Endodermal cell (in vitro differentiated cells): Measurements from ENCODE around the gene NOXA1. TPM values are rescaled to one million over a fixed set of nuclear protein-coding genes. Genes with fewer than 3 reads are reported as not detected.

Experiments used
- DNase-seq: peaks from one replicate; pipeline ENCODE4 v3.0.0-alpha.2; 2017
- H3K27ac ChIP-seq: 2 replicates; pipeline ENCODE4 v1.5.1; 2013; ENCODE audit warnings: mild to moderate bottlenecking, low read depth, low read length, moderate library complexity
- H3K27me3 ChIP-seq: 2 replicates; pipeline ENCODE4 v1.6.1; 2013; ENCODE audit warnings: mild to moderate bottlenecking, low read length, moderate library complexity; ENCODE audit not compliant: insufficient read depth, control insufficient read depth, poor library complexity, severe bottlenecking
- H3K36me3 ChIP-seq: 2 replicates; pipeline ENCODE4 v1.7.0; 2013; ENCODE audit warnings: mild to moderate bottlenecking, low read length, moderate library complexity; ENCODE audit not compliant: control insufficient read depth, insufficient read depth
- H3K4me1 ChIP-seq: one replicate; pipeline ENCODE4 v1.7.0; 2013; ENCODE audit warnings: low read length; ENCODE audit not compliant: control insufficient read depth, insufficient read depth
- H3K4me3 ChIP-seq: 2 replicates; pipeline ENCODE4 v1.5.1; 2013; ENCODE audit warnings: mild to moderate bottlenecking, low read length, moderate library complexity
- H3K9ac ChIP-seq: 2 replicates; pipeline ENCODE4 v1.6.1; 2013; ENCODE audit warnings: mild to moderate bottlenecking, low read length, moderate library complexity; ENCODE audit not compliant: poor library complexity, severe bottlenecking; ENCODE audit errors: extremely low read depth
- H3K9me3 ChIP-seq: 2 replicates; pipeline ENCODE4 v1.6.1; 2013; ENCODE audit warnings: mild to moderate bottlenecking, low read length, moderate library complexity; ENCODE audit not compliant: control insufficient read depth
- H3K27ac Mint-ChIP-seq: 2 replicates; pipeline ENCODE4 v1.8.0; 2020; ENCODE audit warnings: mixed read lengths
- H3K27me3 Mint-ChIP-seq: 2 replicates; pipeline ENCODE4 v1.8.0; 2021; ENCODE audit warnings: mild to moderate bottlenecking, mixed read lengths; ENCODE audit not compliant: insufficient read depth
- H3K36me3 Mint-ChIP-seq: 2 replicates; pipeline ENCODE4 v1.8.0; 2020; ENCODE audit warnings: low read depth, mixed read lengths
- H3K4me1 Mint-ChIP-seq: 2 replicates; pipeline ENCODE4 v1.8.0; 2020; ENCODE audit warnings: mixed read lengths
- H3K4me3 Mint-ChIP-seq: 2 replicates; pipeline ENCODE4 v1.8.0; 2020; ENCODE audit warnings: mild to moderate bottlenecking, moderate library complexity, mixed read lengths
- H3K9me3 Mint-ChIP-seq: 2 replicates; pipeline ENCODE4 v1.8.0; 2020; ENCODE audit warnings: mild to moderate bottlenecking, mixed read lengths
- WGBS, 2 experiments: methylation state at CpG; one replicate each; pipeline versions ENCODE4 v1.1.5 to v1.1.7; 2013; ENCODE audit warnings: missing lambda C conversion rate in 2 of 2, mixed read lengths in 1 of 2; ENCODE audit not compliant: insufficient coverage in 1 of 2, insufficient read length in 1 of 2; 5-methylcytosine and 5-hydroxymethylcytosine counted together
- total RNA-seq, 2 donors: library from RNA; stranded (reverse); fragmentation: NEBNext Ultra II Directional in 1 of 2; extraction: Animal tissue kit (Norgen Biotek cat#: 25700) in 1 of 2; gene quantifications; 2 replicates in 1 of 2; 3 replicates in 1 of 2; pipeline ENCODE4 v1.2.1, GENCODE V29; 2021
- TF ChIP-seq, protein P1 (sequence below): fragments of 200-600 bp; sonication (generic); conservative IDR thresholded peaks from 2 replicates; pipeline ENCODE4 v1.5.0; 2021; ENCODE audit warnings: antibody characterized with exemption, mild to moderate bottlenecking

NOXA1 gene
- total RNA-seq, 2 donors from 2014 or later = 5.0 to 5.9 TPM

DNA sequence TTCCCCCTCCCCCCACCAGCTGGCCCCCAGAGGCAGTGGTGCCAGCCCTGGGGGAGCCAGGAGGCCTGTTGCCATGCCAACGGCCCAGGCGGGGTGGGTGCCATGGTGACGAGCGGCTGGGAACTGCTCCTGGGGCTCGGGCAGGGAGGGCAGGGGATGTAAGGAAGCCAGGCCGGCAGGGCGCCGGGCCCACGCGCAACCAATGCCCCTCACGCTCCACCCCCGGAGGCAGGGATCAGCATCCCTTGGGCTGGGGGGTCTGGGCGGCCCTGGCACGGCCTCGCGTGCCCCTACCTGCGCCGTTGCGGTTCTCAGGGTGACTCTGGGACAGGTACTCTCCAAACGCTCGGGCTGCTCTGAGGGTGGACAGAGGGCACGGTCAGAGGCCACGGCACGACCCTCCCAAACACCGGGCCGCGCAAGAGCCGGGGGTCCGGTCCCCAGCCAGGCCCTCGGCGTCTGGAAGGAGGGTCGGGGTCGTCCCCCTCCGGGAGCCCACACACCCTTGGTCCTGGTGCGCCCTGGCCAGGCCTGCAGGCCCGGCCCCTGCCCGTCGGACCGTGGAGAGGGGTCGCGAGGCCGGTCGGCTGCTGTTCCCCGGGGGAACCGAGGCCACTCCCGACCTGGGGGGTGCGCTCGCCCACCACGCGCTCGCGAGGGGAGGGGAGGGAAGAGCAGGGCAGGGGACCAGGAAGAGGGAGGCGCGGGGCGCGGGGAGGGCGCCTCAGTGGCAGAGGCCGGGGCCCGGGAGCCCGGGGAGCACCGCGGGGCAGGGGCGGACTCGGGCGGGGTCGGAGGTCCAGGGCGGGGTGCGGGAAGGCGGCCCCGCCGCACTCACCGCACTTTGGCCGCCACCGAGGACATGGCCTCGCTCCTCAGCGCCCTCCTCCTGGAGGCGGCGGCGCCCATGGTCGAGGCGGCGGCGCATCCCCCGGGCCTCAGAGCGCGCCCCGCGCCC is 35.3 kb downstream of the NOXA1 start:
- 12 to 16% methylated on average over 26 to 88 of the region's 88 CpGs for WGBS, 2 experiments
- H3K4me3 Mint-ChIP-seq = peak overlapping the region; percentile 52

DNA sequence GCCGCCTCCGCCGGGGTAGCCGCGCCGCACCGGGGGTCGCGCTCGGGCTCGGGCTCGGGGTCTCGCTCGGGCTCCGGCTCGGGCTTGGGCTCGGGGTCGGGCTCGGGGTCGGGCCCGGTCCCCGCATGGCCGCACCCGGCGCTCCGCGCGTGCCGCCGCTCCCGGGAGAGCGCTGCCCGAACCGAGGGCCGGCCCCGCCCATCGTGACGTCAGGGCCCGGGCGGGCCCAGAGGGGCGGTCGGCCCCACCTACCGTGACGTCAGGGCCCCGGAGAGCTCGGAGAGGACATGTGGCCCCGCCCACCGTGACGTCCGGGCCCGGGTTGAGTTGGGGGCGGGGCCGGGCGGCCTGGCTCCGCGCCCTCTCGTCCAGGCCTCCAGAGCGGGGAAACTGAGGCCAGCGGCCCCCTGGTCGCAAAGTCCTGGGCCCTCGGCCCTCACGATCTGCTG is 36.0 kb downstream of the NOXA1 start, which contains the start of gene NSMF:
NSMF (minus strand) TSS at position 183 of the 449 bp plus-strand sequence. CDS start 232 bp downstream, outside the sequence.
- H3K9me3 ChIP-seq = no peaks in the 10 kb centered on the region
- Mint-ChIP-seq H3K36me3 (peaks cover 11% of the 10 kb centered on the region), H3K4me1 (peaks cover 1% of the 10 kb centered on the region), H3K27me3 (peaks cover 30% of the 10 kb centered on the region), H3K9me3 (no peaks in the 10 kb centered on the region), H3K27ac (no peak within 1 kb of the TSS), H3K4me3 (peak within 1 kb of the TSS; percentile 52)
- peak; percentile 95 for DNase-seq
- TF ChIP-seq, protein P1, sequence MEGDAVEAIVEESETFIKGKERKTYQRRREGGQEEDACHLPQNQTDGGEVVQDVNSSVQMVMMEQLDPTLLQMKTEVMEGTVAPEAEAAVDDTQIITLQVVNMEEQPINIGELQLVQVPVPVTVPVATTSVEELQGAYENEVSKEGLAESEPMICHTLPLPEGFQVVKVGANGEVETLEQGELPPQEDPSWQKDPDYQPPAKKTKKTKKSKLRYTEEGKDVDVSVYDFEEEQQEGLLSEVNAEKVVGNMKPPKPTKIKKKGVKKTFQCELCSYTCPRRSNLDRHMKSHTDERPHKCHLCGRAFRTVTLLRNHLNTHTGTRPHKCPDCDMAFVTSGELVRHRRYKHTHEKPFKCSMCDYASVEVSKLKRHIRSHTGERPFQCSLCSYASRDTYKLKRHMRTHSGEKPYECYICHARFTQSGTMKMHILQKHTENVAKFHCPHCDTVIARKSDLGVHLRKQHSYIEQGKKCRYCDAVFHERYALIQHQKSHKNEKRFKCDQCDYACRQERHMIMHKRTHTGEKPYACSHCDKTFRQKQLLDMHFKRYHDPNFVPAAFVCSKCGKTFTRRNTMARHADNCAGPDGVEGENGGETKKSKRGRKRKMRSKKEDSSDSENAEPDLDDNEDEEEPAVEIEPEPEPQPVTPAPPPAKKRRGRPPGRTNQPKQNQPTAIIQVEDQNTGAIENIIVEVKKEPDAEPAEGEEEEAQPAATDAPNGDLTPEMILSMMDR = no peak
- peak within 1 kb of the TSS; percentile 49 for H3K9ac ChIP-seq
- WGBS, 2 experiments = 1% methylated on average over 54 to 62 of the region's 62 CpGs
- H3K27ac ChIP-seq = no peak within 1 kb of the TSS
- peaks cover 9% of the 10 kb centered on the region for H3K36me3 ChIP-seq
- peaks cover 4% of the 10 kb centered on the region for H3K4me1 ChIP-seq
- H3K4me3 ChIP-seq = peak within 1 kb of the TSS; percentile 77
- H3K27me3 ChIP-seq = no peaks in the 10 kb centered on the region

More for the DNA sequence above, 35.3 kb downstream of the NOXA1 start:
- H3K9ac ChIP-seq = peak overlapping the region; percentile 49
- DNase-seq = no peak
- H3K27ac ChIP-seq = no peak overlapping the region
- H3K27me3 Mint-ChIP-seq = peaks cover 26% of the 10 kb centered on the region
- H3K27me3 ChIP-seq = no peaks in the 10 kb centered on the region
- peaks cover 1% of the 10 kb centered on the region for H3K4me1 Mint-ChIP-seq
- H3K4me1 ChIP-seq = peaks cover 4% of the 10 kb centered on the region
- H3K4me3 ChIP-seq = peak overlapping the region; percentile 77
- TF ChIP-seq, protein P1 = no peak
- H3K36me3 ChIP-seq = peaks cover 9% of the 10 kb centered on the region
- H3K27ac Mint-ChIP-seq = no peak overlapping the region
- H3K9me3 ChIP-seq = no peaks in the 10 kb centered on the region
- peaks cover 14% of the 10 kb centered on the region for H3K36me3 Mint-ChIP-seq
- H3K9me3 Mint-ChIP-seq = no peaks in the 10 kb centered on the region

DNA sequence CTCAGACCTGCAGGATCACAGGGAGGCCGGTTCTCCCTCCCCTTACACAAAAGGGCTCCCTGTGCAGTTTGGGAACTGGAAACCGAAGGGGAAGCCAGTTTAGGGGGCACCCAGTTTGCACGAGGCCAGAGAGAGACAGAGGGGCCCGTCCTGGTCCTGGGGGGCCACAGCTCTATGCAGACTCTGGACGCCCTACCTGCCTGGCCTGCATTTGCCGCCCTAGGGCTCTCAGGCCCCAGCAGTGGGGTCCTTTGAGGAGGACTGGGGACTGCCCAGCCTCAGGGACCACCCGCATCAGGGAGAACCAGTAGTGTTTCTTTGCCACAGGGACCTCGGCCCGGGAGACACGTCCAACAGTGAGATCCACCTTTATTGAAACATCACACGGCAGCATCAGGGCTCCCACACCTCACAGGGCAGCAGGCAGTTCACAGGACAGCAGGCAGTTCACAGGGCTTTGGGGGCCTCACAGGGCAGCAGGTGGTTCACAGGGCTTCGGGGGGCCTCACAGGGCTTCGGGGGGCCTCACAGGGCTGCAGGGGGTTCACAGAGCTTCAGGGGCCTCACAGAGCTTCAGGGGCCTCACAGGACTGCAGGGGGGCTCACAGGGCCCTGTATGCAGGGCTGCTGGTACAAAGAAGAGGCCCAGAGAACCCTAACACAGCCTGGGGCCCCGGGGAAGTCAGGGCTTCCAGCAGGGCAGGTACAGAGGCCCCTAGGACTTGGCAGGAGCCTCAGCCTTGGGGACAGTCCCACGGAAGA is 36.6 kb downstream of the NOXA1 start:
- Histone ChIP-seq H3K4me3 (no peak overlapping the region), H3K9me3 (no peaks in the 10 kb centered on the region), H3K27ac (no peak overlapping the region), H3K9ac (no peak overlapping the region), H3K36me3 (peaks cover 9% of the 10 kb centered on the region), H3K27me3 (no peaks in the 10 kb centered on the region), H3K4me1 (peaks cover under 1% of the 10 kb centered on the region)
- 62 to 68% methylated on average over 7 to 15 of the region's 15 CpGs for whole genome bisulfite sequencing, 2 experiments
- peaks cover 32% of the 10 kb centered on the region for H3K27me3 Mint-ChIP-seq
- DNase-seq = no peak
- peaks cover 11% of the 10 kb centered on the region for H3K36me3 Mint-ChIP-seq
- peak overlapping the region; percentile 26 for H3K4me3 Mint-ChIP-seq
- H3K9me3 Mint-ChIP-seq = no peaks in the 10 kb centered on the region
- peaks cover 1% of the 10 kb centered on the region for H3K4me1 Mint-ChIP-seq
- TF ChIP-seq, protein P1 = no peak
- H3K27ac Mint-ChIP-seq = no peak overlapping the region
